Smooth muscle cell of the pulmonary artery (primary cell): ENCODE results near the gene VWA3A. TPM values are rescaled to one million over a fixed set of nuclear protein-coding genes. Genes with fewer than 3 reads are reported as not detected.

Source experiments
- total RNA-seq: library from RNA; depleted of rRNA; stranded (reverse); fragments of >200 nt; gene quantifications from 2 replicates; pipeline ENCODE4 v1.2.3, GENCODE V29; 2014

Gene VWA3A
- total RNA-seq, result under 0.01 and 0.03 TPM in 2 replicates

DNA sequence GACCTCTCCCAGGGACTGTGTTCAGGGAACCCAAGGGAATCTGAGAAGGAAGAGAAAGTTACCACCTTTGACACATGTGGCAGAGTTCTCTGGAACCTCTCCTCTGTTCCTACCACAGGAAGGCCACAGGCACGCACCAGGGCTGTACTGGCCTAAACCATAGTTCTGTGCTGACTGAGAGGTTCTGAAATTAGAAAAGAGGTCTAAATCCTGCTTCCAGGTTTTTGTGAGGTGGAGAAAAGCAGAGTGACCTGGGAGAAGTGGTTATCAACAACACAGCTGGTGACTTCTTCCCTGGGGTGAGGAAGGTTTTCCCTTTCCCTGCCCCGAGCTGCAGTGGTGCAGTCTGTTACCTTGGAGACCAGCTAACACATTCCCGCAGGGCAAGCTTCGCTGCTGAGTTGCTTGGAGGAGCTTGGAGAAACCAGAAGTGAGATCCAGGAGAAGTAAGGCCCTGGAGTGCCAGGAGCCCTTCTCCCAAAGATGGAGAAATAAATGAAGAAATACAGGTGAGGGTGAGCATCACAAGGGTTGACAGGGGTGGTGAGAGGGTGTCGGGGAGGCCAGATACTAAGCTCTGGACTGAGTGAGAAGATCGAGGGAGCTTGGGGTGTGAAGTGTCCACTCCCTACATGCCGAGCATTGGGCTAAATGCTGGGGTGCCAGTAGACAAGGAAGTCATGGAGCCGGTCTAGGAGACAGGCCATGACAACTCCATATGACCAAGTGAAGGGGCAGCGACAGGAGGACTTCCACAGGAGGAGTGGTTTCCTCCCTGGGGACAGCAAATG, at the start of gene VWA3A:
Gene VWA3A (plus strand): TSS at position 399 of the 791 bp plus-strand sequence. CDS start 97 bp downstream, at position 496.

DNA sequence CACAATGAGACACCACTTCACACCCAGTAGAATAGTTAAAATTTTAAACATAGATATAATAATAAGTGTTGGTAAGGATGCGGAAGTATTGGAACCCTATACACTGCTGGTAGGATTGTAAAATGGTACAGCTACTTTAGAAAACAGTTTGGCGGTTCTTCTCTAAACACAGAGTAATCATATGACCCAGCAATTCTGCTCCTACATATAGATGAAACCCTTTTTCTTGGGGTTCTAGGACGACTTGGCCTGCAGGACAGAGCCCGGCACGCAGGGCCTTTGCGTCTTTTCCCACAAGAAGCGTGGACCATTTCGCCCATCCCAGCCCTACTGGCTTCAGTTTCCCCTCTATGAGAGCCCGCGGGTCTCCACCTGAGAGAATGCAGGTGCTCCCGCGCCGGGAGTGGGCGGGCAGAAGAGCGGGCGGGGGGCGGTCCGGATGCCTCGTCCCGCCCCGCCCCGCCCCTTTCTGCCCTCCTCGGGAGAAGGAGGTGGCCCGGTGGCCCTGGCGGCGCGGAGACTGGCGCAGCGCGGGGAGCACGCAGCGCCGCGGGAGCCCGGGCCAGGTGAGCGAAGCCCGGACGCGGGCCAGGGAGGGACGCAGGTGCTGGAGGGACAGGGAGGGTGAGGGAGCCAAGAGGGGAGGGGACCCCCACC, 69.8 kb downstream of the VWA3A start, which contains the start of gene SDR42E2:
Gene SDR42E2 (plus strand): TSS at position 508 of the 657 bp plus-strand sequence. CDS start 3,077 bp downstream, outside the sequence.

DNA sequence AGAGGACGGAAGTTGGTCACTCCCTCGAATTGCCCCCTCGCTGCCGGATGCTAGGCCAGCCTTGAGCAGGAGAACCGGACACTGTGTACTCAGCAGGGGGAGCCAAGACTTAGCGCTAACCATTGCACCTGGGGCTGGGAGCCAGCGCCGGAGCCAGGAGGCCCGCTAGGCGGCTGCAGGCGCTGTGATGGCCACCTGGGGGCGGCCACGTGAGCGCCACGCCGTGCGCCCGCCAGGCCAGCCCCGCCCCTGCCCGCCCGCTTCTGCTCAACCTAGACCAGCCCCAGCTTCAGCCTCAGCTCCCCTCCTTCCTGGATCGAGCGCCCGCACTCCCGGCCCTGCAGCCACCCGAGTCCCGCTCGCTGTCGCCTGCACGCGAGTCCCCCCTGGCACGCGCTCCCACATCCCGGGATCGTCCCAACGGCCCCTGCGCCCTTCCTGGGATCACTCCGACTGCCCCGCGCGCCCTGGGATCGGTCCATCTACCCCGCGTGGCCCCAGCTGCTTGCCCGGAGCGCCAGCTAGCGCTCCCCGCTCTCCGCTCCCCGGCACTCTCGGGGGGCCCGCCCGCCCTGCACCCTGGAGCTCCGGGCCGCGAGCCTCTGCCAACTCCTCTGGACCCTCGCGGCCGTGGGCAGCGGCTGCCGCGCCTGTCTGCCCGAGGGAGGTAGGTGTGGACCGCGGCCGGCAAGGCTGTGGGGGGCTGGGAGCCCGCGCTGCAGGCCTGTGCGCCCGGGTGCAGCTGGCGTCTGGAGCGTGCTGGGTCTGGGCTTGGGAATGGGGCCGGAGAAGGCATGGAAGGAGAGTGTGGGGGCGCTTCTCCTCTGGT, 113.9 kb downstream of the VWA3A start, which contains the start of gene EEF2K:
Gene EEF2K (plus strand): TSS at position 266 of the 829 bp plus-strand sequence. CDS start 19,452 bp downstream, outside the sequence.

Other genes with a start within 250 kb of the VWA3A start
- gene NPIPB4, start 234.8 kb upstream of the VWA3A start, total RNA-seq, result 30.2 and 53.8 TPM in 2 replicates
- 143 and 156 TPM in 2 replicates for gene UQCRC2, start 139.2 kb upstream of the VWA3A start, total RNA-seq
- not detected in 2 replicates for gene PDZD9, start 91.4 kb upstream of the VWA3A start, total RNA-seq
- gene MOSMO, start 84.4 kb upstream of the VWA3A start, total RNA-seq, result 13.7 and 14.7 TPM in 2 replicates
- gene SDR42E2, start 70.0 kb downstream of the VWA3A start, total RNA-seq, result not detected in 2 replicates
- 25.3 and 37.9 TPM in 2 replicates for gene EEF2K, start 113.7 kb downstream of the VWA3A start, total RNA-seq
- 60.5 and 100 TPM in 2 replicates for gene POLR3E, start 204.9 kb downstream of the VWA3A start, total RNA-seq